ENCODE results near the gene C2orf74. TPM values are rescaled to one million over a fixed set of nuclear protein-coding genes. Genes with fewer than 3 reads are reported as not detected.
A peak's percentile ranks its signal among the peaks of the same experiment; 100 is the strongest.
"Not testable (repeated sequence)": the region's sequence is repeated elsewhere in the genome, so short reads cannot be mapped to it uniquely, and the experiment has no call there.

The C2orf74 gene
- total RNA-seq, 4 donors from 2014 or later, result 1.8 to 14.4 (median 9.4) TPM

- H3K4me1 ChIP-seq, result peaks cover 25% of the 10 kb centered on the region
- TF ChIP-seq POLR2AphosphoS5 (IDR thresholded peaks at IDR 0.05) (no peak), POLR2A (IDR thresholded peaks at IDR 0.05) (no peak), EP300 (IDR thresholded peaks at IDR 0.05) (no peak)
- TF ChIP-seq, protein P1, sequence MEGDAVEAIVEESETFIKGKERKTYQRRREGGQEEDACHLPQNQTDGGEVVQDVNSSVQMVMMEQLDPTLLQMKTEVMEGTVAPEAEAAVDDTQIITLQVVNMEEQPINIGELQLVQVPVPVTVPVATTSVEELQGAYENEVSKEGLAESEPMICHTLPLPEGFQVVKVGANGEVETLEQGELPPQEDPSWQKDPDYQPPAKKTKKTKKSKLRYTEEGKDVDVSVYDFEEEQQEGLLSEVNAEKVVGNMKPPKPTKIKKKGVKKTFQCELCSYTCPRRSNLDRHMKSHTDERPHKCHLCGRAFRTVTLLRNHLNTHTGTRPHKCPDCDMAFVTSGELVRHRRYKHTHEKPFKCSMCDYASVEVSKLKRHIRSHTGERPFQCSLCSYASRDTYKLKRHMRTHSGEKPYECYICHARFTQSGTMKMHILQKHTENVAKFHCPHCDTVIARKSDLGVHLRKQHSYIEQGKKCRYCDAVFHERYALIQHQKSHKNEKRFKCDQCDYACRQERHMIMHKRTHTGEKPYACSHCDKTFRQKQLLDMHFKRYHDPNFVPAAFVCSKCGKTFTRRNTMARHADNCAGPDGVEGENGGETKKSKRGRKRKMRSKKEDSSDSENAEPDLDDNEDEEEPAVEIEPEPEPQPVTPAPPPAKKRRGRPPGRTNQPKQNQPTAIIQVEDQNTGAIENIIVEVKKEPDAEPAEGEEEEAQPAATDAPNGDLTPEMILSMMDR (IDR thresholded peaks at IDR 0.05), result no peak
- no peak overlapping the region for H3K27ac ChIP-seq
- H3K4me3 ChIP-seq, result no peak overlapping the region
- H3K9me3 ChIP-seq, result no peaks in the 10 kb centered on the region
- peaks cover 88% of the 10 kb centered on the region for H3K36me3 ChIP-seq
- 95% methylated on average over 3 of the region's 3 CpGs for WGBS
- no peak for DNase-seq (ENCODE audit: low spot score in 2 of 2)
- no peaks in the 10 kb centered on the region for H3K27me3 ChIP-seq
These were observed 22.3 kb downstream of the C2orf74 start for GRCh38 chr2:61184263-61184662.

GRCh38 chr2:61185231-61185728, 23.3 kb downstream of the C2orf74 start:
- Histone ChIP-seq H3K4me1 (peaks cover 15% of the 10 kb centered on the region), H3K4me3 (no peak overlapping the region), H3K36me3 (peaks cover 96% of the 10 kb centered on the region), H3K27me3 (no peaks in the 10 kb centered on the region), H3K9me3 (no peaks in the 10 kb centered on the region), H3K27ac (no peak overlapping the region)
- TF ChIP-seq POLR2AphosphoS5 (IDR thresholded peaks at IDR 0.05) (no peak), EP300 (IDR thresholded peaks at IDR 0.05) (no peak), POLR2A (IDR thresholded peaks at IDR 0.05) (no peak)
- TF ChIP-seq, protein P1 (IDR thresholded peaks at IDR 0.05), result no peak
- DNase-seq (ENCODE audit: low spot score in 2 of 2), result no peak

DNA sequence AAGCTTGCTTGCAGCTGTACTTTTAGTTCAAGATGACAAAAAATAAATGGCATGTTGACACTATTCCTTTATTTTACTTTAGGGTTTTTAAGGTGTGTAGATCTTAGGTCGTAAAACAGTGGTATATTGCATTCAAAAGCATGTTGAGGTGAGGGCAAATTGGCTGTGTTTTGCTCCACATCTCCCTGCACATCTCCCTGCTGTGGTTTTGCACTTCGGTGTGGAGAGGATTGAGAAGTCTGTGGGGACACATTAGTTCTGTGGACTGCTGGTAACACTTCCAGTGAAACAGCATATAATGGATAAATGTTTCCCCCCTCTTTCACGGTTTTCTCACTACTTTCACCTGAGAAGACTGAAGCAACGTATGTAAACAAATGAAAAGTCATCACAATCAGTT, 25.1 kb downstream of the C2orf74 start:
- WGBS, result 80% methylated on average over 4 of the region's 4 CpGs
- Histone ChIP-seq H3K27ac (no peak overlapping the region), H3K4me1 (no peaks in the 10 kb centered on the region), H3K9me3 (no peaks in the 10 kb centered on the region), H3K27me3 (no peaks in the 10 kb centered on the region), H3K36me3 (peaks cover 91% of the 10 kb centered on the region), H3K4me3 (no peak overlapping the region)
- TF ChIP-seq, protein P1 (IDR thresholded peaks at IDR 0.05), result no peak
- TF ChIP-seq POLR2A (IDR thresholded peaks at IDR 0.05) (no peak), POLR2AphosphoS5 (IDR thresholded peaks at IDR 0.05) (no peak), EP300 (IDR thresholded peaks at IDR 0.05) (no peak)
- no peak for DNase-seq (ENCODE audit: low spot score in 2 of 2)

DNA sequence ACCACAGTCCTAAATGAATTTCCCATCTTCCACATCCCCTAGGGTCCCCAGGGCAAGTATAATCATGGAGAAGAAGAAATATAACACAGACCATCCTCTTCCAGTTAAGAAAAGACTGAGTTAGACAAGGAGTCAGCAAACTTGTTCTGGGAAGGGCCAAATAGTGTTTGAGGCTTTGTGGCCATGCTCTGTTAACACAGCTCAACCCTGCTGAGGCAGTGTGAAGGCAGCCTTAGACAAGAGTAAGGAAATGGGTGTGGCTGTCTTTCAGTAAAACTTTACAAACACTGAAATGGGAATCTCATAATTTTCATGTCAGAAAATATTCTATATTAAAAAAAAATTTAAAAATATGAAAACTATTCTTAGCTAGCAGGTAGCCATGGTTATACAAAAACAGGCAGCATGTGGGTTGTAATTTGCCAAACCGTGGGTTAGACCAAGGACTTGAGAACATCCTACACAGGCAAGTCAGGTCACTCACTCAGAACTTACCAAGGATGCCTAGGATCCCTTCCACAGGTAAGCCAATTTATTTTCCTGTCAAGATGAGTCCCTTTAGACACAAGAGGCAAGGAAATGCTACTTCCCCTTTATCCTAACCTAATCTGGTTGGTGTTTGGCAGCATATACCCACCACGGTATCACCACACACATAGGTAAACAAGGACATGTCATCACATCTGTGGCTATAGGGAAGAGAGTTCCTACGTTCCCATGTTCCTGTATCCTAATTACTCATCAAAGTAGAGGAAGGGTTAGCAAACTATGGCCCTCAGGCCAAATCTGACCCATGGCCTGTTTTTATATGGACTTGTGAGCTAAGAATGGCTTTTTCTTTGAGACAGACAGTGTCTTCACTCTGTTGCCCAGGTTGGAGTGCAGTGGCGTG, 31.9 kb downstream of the C2orf74 start:
- no peak for DNase-seq (ENCODE audit: low spot score in 2 of 2)

GRCh38 chr2:61194646-61195045, 32.7 kb downstream of the C2orf74 start:
- H3K27me3 ChIP-seq; H3K27ac ChIP-seq; H3K9me3 ChIP-seq; H3K4me3 ChIP-seq; H3K4me1 ChIP-seq; DNase-seq (ENCODE audit: low spot score in 2 of 2): not testable (repeated sequence)
- WGBS, result 91% methylated on average over 15 of the region's 15 CpGs
- peaks cover 50% of the 10 kb centered on the region for H3K36me3 ChIP-seq

More for the DNA sequence above, 31.9 kb downstream of the C2orf74 start:
- H3K27ac ChIP-seq, result peak overlapping the region; percentile 1
- no peak for TF ChIP-seq POLR2AphosphoS5 (IDR thresholded peaks at IDR 0.05)
- no peak for TF ChIP-seq POLR2A (IDR thresholded peaks at IDR 0.05)
- TF ChIP-seq, protein P1 (IDR thresholded peaks at IDR 0.05), result no peak
- no peak for TF ChIP-seq EP300 (IDR thresholded peaks at IDR 0.05)
- no peaks in the 10 kb centered on the region for H3K4me1 ChIP-seq
- no peak overlapping the region for H3K4me3 ChIP-seq
- 73% methylated on average over 4 of the region's 4 CpGs for WGBS
- no peaks in the 10 kb centered on the region for H3K27me3 ChIP-seq
- no peaks in the 10 kb centered on the region for H3K9me3 ChIP-seq
- H3K36me3 ChIP-seq, result peaks cover 53% of the 10 kb centered on the region
